Panc1 (cell line): ENCODE measurements around the gene INPP5D. TPM values are rescaled to one million over a fixed set of nuclear protein-coding genes. Genes with fewer than 3 reads are reported as not detected.

Experiments used
- ATAC-seq: fragments of 200-7000 bp; cut with Tn5 transposase; 2 replicates; pipeline ENCODE4 v1.9.1; 2020; ENCODE audit warnings: mild to moderate bottlenecking, moderate library complexity
- Bru-seq: library from RNA; stranded (reverse); fragments of 400-500 nt; gene quantifications from one replicate; lab custom pipeline; 2021; lab: Mats Ljungman, UMichigan
- BruChase-seq, 2 experiments: library from RNA; stranded (reverse); fragments of 400-500 nt; gene quantifications; one replicate each; lab custom pipeline; 2021; lab: Mats Ljungman, UMichigan
- BruUV-seq: library from RNA; stranded (reverse); fragments of 400-500 nt; replicated peaks from 2 replicates; lab custom pipeline; 2021; lab: Mats Ljungman, UMichigan
- CTCF ChIA-PET: fragments of 300-600 bp; sonication (Branson Sonifier 250); formaldehyde crosslinking; loops from one replicate; lab custom pipeline; 2022; ENCODE audit warnings: antibody characterized with exemption; lab: Charles Lee
- POLR2A ChIA-PET: fragments of 300-600 bp; sonication (Branson Sonifier 250); formaldehyde crosslinking; loops from one replicate; lab custom pipeline; 2022; ENCODE audit warnings: antibody characterized with exemption; lab: Charles Lee
- DNase-seq: peaks from one replicate; pipeline ENCODE4 v3.0.0-alpha.2; 2010; ENCODE audit warnings: low read depth, low spot score
- H3K27ac ChIP-seq: 2 replicates; pipeline ENCODE4 v1.5.1; 2011; ENCODE audit warnings: mild to moderate bottlenecking, low read length, inconsistent platforms
- H3K27me3 ChIP-seq: fragments of 200-500 bp; sonication (Bioruptor generic); 2 replicates; pipeline ENCODE4 v1.6.0; 2014; ENCODE audit warnings: low read length, inconsistent platforms; ENCODE audit not compliant: control insufficient read depth, insufficient read depth
- H3K36me3 ChIP-seq: fragments of 200-500 bp; sonication (Bioruptor generic); 2 replicates; pipeline ENCODE4 v1.5.1; 2014; ENCODE audit warnings: inconsistent platforms, mild to moderate bottlenecking, low read length, moderate library complexity; ENCODE audit not compliant: control insufficient read depth, insufficient read depth
- H3K4me1 ChIP-seq: 2 replicates; pipeline ENCODE4 v1.5.1; 2011; ENCODE audit warnings: inconsistent platforms, mild to moderate bottlenecking, low read length, moderate library complexity; ENCODE audit not compliant: control insufficient read depth, insufficient read depth
- H3K4me3 ChIP-seq, 2 experiments: 2 replicates each; pipeline ENCODE4 v1.5.1; 2011 to 2012; ENCODE audit warnings: low read depth in 2 of 2, low read length in 2 of 2, mild to moderate bottlenecking in 2 of 2, inconsistent platforms in 1 of 2, moderate library complexity in 1 of 2
- H3K9me3 ChIP-seq: fragments of 200-500 bp; sonication (Bioruptor generic); 2 replicates; pipeline ENCODE4 v1.5.1; 2014; ENCODE audit warnings: low read depth, mild to moderate bottlenecking, inconsistent platforms, low read length, moderate library complexity; ENCODE audit not compliant: control insufficient read depth, insufficient read depth
- POLR2AphosphoS5 ChIP-seq: IDR thresholded peaks from 2 replicates; pipeline ENCODE4 v1.6.1; 2012; ENCODE audit warnings: mild to moderate bottlenecking, low read depth, low read length, moderate library complexity
- SIN3A ChIP-seq: IDR thresholded peaks from 2 replicates; pipeline ENCODE4 v1.6.1; 2012; ENCODE audit warnings: low read depth, mild to moderate bottlenecking, low read length, moderate library complexity, borderline replicate concordance; ENCODE audit not compliant: insufficient read depth
- TCF7L2 ChIP-seq: IDR thresholded peaks from 2 replicates; pipeline ENCODE4 v1.6.1; 2011; ENCODE audit warnings: mild to moderate bottlenecking, low read depth, low read length, inconsistent platforms
- in situ Hi-C: cut with HindIII; loops from 2 replicates; pipeline ENCODE4 v1.10.0; 2016; ENCODE audit warnings: low sequenced_read_pairs, low pct_unique_long_range_greater_than_20kb
- intact Hi-C: fragments of 100-400 bp; cut with micrococcal nuclease; formaldehyde crosslinking; loops from one replicate; pipeline ENCODE4 v1.10.0; 2022; ENCODE audit not compliant: unreplicated experiment
- long read RNA-seq: library from polyadenylated mRNA; unstranded; transcript quantifications from one replicate; pipeline ENCODE4 v2.0.0, GENCODE V29; 2021; ENCODE audit not compliant: unreplicated experiment
- polyA plus RNA-seq: library from polyadenylated mRNA; unstranded; fragments of >200 nt; gene quantifications from one replicate; pipeline ENCODE4 v1.2.1, GENCODE V29; 2012; ENCODE audit warnings: missing spikeins; ENCODE audit not compliant: insufficient read length
- total RNA-seq: library from RNA; stranded (reverse); gene quantifications from one replicate; pipeline ENCODE4 v1.2.1, GENCODE V29; 2021; ENCODE audit not compliant: unreplicated experiment
- TF ChIP-seq, protein P1 (sequence below), 2 experiments: IDR thresholded peaks; 2 replicates each; pipeline ENCODE4 v1.6.1; 2011 to 2012; ENCODE audit warnings: low read depth in 2 of 2, control low read depth in 1 of 2, low read length in 1 of 2, mild to moderate bottlenecking in 1 of 2, moderate library complexity in 1 of 2; ENCODE audit not compliant: insufficient read depth in 1 of 2
- TF ChIP-seq, protein P2 (sequence below): fragments of 450-650 bp; IDR thresholded peaks from 2 replicates; pipeline ENCODE4 v1.5.1; 2017; ENCODE audit warnings: mild to moderate bottlenecking

Gene INPP5D
- total RNA-seq (0.39 TPM), Bru-seq, nascent RNA (percentile 9 among the genes with signal in this experiment), BruChase-seq, experiment 1, labeled RNA remaining after a 2-hour chase (percentile 10 among the genes with signal in this experiment), BruChase-seq, experiment 2, labeled RNA remaining after a 6-hour chase (percentile 19 among the genes with signal in this experiment)
- polyA plus RNA-seq = 0.18 TPM
- long read RNA-seq = 0 reads

DNA sequence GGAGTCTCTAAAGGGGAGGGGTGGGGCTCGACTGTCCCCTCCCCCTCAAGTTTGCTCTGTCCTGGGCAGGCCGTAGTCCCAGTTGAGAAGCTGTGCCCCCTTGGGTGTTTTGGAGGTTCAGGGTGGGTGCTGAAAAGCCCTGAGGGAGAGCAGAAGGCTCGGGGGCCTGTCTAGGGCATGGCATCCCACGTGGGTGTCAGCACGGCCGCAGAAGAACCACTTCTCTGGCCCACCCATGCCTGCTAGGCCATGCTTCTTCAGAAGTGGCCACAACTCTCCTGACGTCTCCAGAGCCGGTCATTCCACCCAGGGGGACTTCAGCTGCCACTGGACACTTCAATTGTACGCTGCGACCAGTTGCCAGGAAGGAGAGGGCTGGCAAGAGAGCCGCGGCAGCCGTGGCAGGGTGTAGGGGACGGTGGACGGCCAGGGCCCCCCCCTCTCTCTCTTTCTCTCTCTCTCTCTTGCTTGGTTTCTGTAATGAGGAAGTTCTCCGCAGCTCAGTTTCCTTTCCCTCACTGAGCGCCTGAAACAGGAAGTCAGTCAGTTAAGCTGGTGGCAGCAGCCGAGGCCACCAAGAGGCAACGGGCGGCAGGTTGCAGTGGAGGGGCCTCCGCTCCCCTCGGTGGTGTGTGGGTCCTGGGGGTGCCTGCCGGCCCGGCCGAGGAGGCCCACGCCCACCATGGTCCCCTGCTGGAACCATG is at the start of gene INPP5D:
TSS of gene INPP5D (plus strand) at position 546 of the 704 bp plus-strand sequence. CDS start at position 683, 137 bp downstream.
- TF ChIP-seq, protein P1, sequence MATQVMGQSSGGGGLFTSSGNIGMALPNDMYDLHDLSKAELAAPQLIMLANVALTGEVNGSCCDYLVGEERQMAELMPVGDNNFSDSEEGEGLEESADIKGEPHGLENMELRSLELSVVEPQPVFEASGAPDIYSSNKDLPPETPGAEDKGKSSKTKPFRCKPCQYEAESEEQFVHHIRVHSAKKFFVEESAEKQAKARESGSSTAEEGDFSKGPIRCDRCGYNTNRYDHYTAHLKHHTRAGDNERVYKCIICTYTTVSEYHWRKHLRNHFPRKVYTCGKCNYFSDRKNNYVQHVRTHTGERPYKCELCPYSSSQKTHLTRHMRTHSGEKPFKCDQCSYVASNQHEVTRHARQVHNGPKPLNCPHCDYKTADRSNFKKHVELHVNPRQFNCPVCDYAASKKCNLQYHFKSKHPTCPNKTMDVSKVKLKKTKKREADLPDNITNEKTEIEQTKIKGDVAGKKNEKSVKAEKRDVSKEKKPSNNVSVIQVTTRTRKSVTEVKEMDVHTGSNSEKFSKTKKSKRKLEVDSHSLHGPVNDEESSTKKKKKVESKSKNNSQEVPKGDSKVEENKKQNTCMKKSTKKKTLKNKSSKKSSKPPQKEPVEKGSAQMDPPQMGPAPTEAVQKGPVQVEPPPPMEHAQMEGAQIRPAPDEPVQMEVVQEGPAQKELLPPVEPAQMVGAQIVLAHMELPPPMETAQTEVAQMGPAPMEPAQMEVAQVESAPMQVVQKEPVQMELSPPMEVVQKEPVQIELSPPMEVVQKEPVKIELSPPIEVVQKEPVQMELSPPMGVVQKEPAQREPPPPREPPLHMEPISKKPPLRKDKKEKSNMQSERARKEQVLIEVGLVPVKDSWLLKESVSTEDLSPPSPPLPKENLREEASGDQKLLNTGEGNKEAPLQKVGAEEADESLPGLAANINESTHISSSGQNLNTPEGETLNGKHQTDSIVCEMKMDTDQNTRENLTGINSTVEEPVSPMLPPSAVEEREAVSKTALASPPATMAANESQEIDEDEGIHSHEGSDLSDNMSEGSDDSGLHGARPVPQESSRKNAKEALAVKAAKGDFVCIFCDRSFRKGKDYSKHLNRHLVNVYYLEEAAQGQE (IDR thresholded peaks at IDR 0.05; ENCODE audit: insufficient read depth in 1 of 2, low read depth in 2 of 2, low read length in 1 of 2) = no peak
- TF ChIP-seq SIN3A (no peak), POLR2AphosphoS5 (no peak), TCF7L2 (no peak)
- TF ChIP-seq, protein P2, sequence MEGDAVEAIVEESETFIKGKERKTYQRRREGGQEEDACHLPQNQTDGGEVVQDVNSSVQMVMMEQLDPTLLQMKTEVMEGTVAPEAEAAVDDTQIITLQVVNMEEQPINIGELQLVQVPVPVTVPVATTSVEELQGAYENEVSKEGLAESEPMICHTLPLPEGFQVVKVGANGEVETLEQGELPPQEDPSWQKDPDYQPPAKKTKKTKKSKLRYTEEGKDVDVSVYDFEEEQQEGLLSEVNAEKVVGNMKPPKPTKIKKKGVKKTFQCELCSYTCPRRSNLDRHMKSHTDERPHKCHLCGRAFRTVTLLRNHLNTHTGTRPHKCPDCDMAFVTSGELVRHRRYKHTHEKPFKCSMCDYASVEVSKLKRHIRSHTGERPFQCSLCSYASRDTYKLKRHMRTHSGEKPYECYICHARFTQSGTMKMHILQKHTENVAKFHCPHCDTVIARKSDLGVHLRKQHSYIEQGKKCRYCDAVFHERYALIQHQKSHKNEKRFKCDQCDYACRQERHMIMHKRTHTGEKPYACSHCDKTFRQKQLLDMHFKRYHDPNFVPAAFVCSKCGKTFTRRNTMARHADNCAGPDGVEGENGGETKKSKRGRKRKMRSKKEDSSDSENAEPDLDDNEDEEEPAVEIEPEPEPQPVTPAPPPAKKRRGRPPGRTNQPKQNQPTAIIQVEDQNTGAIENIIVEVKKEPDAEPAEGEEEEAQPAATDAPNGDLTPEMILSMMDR = no peak
- Histone ChIP-seq H3K27ac (no peak within 1 kb of the TSS), H3K36me3 (no peaks in the 10 kb centered on the region), H3K27me3 (no peaks in the 10 kb centered on the region), H3K4me3 (no peak within 1 kb of the TSS), H3K4me1 (peaks cover 5% of the 10 kb centered on the region), H3K9me3 (no peaks in the 10 kb centered on the region)
- BruUV-seq = no TSS peak
- ChIA-PET POLR2A (no interaction called here), CTCF (no interaction called here)
- DNase-seq = no peak
- intact Hi-C loops (no loop called here), in situ Hi-C loops (no loop called here)
- 0 out of 2 replicates have a peak, but pooled peaks have one; percentile 19 for ATAC-seq

DNA sequence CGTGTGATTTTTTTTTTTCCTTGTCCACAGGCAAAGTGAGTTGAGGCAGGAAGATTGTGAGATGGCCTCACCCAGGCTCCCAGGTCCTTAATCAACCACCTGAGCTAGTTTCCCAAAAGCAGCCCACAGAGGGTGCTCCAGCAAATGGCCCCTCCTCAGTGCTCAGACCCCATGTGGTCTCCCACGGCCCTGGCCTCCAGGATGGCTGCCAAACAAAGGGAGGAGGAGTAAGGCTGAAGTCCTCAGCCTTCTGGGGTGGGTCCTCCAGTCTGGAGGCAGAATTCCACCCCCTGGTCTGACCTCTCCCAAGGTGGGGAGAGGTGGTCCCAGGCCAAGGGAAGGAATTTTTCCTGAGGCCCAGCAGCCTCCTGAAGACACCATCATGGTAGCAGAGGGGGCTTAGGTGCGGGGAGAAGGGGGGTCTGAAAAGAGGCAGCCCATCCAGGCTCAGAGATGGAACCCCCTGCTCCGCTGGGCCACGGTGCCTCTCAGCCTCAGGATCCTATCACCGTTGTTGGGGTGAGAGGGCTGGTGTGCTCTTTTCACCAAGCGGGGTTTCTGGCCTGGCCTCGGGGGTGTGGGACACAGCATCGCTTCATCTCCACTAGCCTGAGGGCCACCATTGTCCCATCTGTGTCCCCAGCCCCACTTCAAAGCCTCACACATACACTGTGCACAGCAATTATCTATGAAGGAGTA is 49.4 kb upstream of the INPP5D start:
- POLR2A ChIA-PET = interaction anchor here (0.7 kb wide), 1 partner anchor 181 kb away, joined by 3 read pairs; no protein-coding TSS in a partner anchor
- CTCF ChIA-PET = interaction anchor here (0.7 kb wide), 1 partner anchor 7 kb away, joined by 5 read pairs; no protein-coding TSS in a partner anchor
- Histone ChIP-seq H3K27me3 (no peaks in the 10 kb centered on the region), H3K4me1 (peaks cover 9% of the 10 kb centered on the region), H3K36me3 (no peaks in the 10 kb centered on the region), H3K9me3 (no peaks in the 10 kb centered on the region), H3K4me3 (no peak overlapping the region), H3K27ac (no peak overlapping the region)
- ATAC-seq = no peak
- intact Hi-C loops (no loop called here), in situ Hi-C loops (no loop called here)
- no peak for DNase-seq
- no TSS peak for BruUV-seq
- TF ChIP-seq, protein P1 (IDR thresholded peaks at IDR 0.05; ENCODE audit: insufficient read depth in 1 of 2, low read depth in 2 of 2, low read length in 1 of 2) = no peak
- TF ChIP-seq, protein P2 = no peak
- TF ChIP-seq TCF7L2 (no peak), SIN3A (no peak), POLR2AphosphoS5 (no peak)
